SK-N-SH treated with all-trans-retinoic acid at 6 μM for 48 hours (cell line): ENCODE data around the gene PIK3CA.
A peak's percentile ranks its signal among the peaks of the same experiment; 100 is the strongest.

Experiments used
- ATAC-seq: fragments of 200-7000 bp; cut with Tn5 transposase; 3 replicates; pipeline ENCODE4 v1.9.1; 2020; ENCODE audit warnings: mild to moderate bottlenecking, moderate library complexity
- ARNTL ChIP-seq: fragments of 450-650 bp; formaldehyde crosslinking; IDR thresholded peaks from 2 replicates; pipeline ENCODE4 v1.5.0; 2020; ENCODE audit warnings: low read depth, mild to moderate bottlenecking, moderate library complexity, borderline replicate concordance
- BACH2 ChIP-seq: fragments of 250-450 bp; sonication (Bioruptor Pico); IDR thresholded peaks from 2 replicates; pipeline ENCODE4 v1.9.0; 2021; ENCODE audit warnings: mild to moderate bottlenecking, borderline replicate concordance
- CREB5 ChIP-seq: fragments of 250-450 bp; sonication (Bioruptor Pico); IDR thresholded peaks from 2 replicates; pipeline ENCODE4 v1.5.1; 2020; ENCODE audit warnings: low read depth, mild to moderate bottlenecking, moderate library complexity
- CSRNP3 ChIP-seq: fragments of 250-450 bp; sonication (Bioruptor Pico); IDR thresholded peaks from 2 replicates; pipeline ENCODE4 v1.5.1; 2021; ENCODE audit warnings: mild to moderate bottlenecking, moderate library complexity
- ESRRG ChIP-seq: fragments of 250-450 bp; sonication (Bioruptor Pico); IDR thresholded peaks from 2 replicates; pipeline ENCODE4 v1.6.1; 2021; ENCODE audit warnings: mild to moderate bottlenecking
- GLIS3 ChIP-seq: fragments of 250-450 bp; sonication (Bioruptor Pico); IDR thresholded peaks from 2 replicates; pipeline ENCODE4 v1.5.0; 2020; ENCODE audit warnings: mild to moderate bottlenecking, moderate library complexity
- ISL1 ChIP-seq: fragments of 250-450 bp; sonication (Bioruptor Pico); IDR thresholded peaks from 2 replicates; pipeline ENCODE4 v2.1.2; 2022; ENCODE audit warnings: mild to moderate bottlenecking, moderate library complexity
- OSR1 ChIP-seq: fragments of 250-450 bp; sonication (Bioruptor Pico); IDR thresholded peaks from 2 replicates; pipeline ENCODE4 v1.8.0; 2022; ENCODE audit warnings: moderate library complexity, mild to moderate bottlenecking, inconsistent platforms
- PATZ1 ChIP-seq: fragments of 250-450 bp; sonication (Bioruptor Pico); IDR thresholded peaks from 2 replicates; pipeline ENCODE4 v1.8.0; 2020; ENCODE audit warnings: mild to moderate bottlenecking, moderate library complexity, borderline replicate concordance
- POU6F1 ChIP-seq: fragments of 250-450 bp; sonication (Bioruptor Pico); IDR thresholded peaks from 2 replicates; pipeline ENCODE4 v1.8.0; 2021; ENCODE audit warnings: low read depth, mild to moderate bottlenecking, moderate library complexity, borderline replicate concordance
- PPARA ChIP-seq: fragments of 250-450 bp; sonication (Bioruptor Pico); IDR thresholded peaks from 2 replicates; pipeline ENCODE4 v1.5.0; 2020; ENCODE audit warnings: mild to moderate bottlenecking, borderline replicate concordance
- RARB ChIP-seq: fragments of 250-450 bp; sonication (Bioruptor Pico); IDR thresholded peaks from 2 replicates; pipeline ENCODE4 v1.8.0; 2021; ENCODE audit warnings: mild to moderate bottlenecking, moderate library complexity
- SNAI2 ChIP-seq: fragments of 250-450 bp; sonication (Bioruptor Pico); IDR thresholded peaks from 2 replicates; pipeline ENCODE4 v1.5.0; 2020; ENCODE audit warnings: mild to moderate bottlenecking, moderate library complexity
- TCF4 ChIP-seq: fragments of 250-450 bp; sonication (Bioruptor Pico); IDR thresholded peaks from 2 replicates; pipeline ENCODE4 v1.8.0; 2021; ENCODE audit warnings: mild to moderate bottlenecking, moderate library complexity, borderline replicate concordance
- TOX ChIP-seq: fragments of 250-450 bp; sonication (Bioruptor Pico); IDR thresholded peaks from 2 replicates; pipeline ENCODE4 v1.8.0; 2021; ENCODE audit warnings: mild to moderate bottlenecking, moderate library complexity, borderline replicate concordance
- TSHZ2 ChIP-seq: fragments of 250-450 bp; sonication (Bioruptor Pico); IDR thresholded peaks from 2 replicates; pipeline ENCODE4 v1.5.0; 2020; ENCODE audit warnings: mild to moderate bottlenecking, moderate library complexity
- ZFP3 ChIP-seq: fragments of 250-450 bp; sonication (Bioruptor Pico); IDR thresholded peaks from 2 replicates; pipeline ENCODE4 v1.5.0; 2020; ENCODE audit warnings: mild to moderate bottlenecking, moderate library complexity
- ZFP30 ChIP-seq: fragments of 450-650 bp; formaldehyde crosslinking; IDR thresholded peaks from 2 replicates; pipeline ENCODE4 v1.5.0; 2022; ENCODE audit warnings: mild to moderate bottlenecking, moderate library complexity
- ZNF565 ChIP-seq: fragments of 450-650 bp; formaldehyde crosslinking; conservative IDR thresholded peaks from 2 replicates; pipeline ENCODE4 v1.5.0; 2020; ENCODE audit warnings: low read depth, mild to moderate bottlenecking, moderate library complexity

The PIK3CA gene

GRCh38 chr3:179181021-179181472 lies 32.9 kb downstream of the PIK3CA start:
- TF ChIP-seq ISL1 (CRISPR knock-in tag) (peak; percentile 55; the same call in 1 of the 2 replicates), TSHZ2 (no peak), ESRRG (no peak)
- TF ChIP-seq, all 23 proteins: peak for 1
- ATAC-seq, result peak; percentile 73; the same call in 2 of the 3 replicates

GRCh38 chr3:179181993-179182551 lies 33.9 kb downstream of the PIK3CA start:
- TF ChIP-seq ISL1 (CRISPR knock-in tag) (peak; percentile 63), CSRNP3 (no peak)
- peak; percentile 65 for ATAC-seq

GRCh38 chr3:179182902-179183301 lies 34.7 kb downstream of the PIK3CA start:
- TF ChIP-seq TCF4 (no peak), ISL1 (CRISPR knock-in tag) (no peak), OSR1 (CRISPR knock-in tag) (no peak), PATZ1 (CRISPR knock-in tag) (no peak), TOX (CRISPR knock-in tag) (no peak), CREB5 (CRISPR knock-in tag) (no peak), ARNTL (CRISPR knock-in tag) (no peak), PPARA (CRISPR knock-in tag) (no peak), ZFP30 (CRISPR knock-in tag) (no peak), RARB (CRISPR knock-in tag) (no peak), GLIS3 (no peak), POU6F1 (CRISPR knock-in tag) (no peak), SNAI2 (CRISPR knock-in tag) (no peak), BACH2 (CRISPR knock-in tag) (no peak), ZNF565 (CRISPR knock-in tag) (no peak), ZFP3 (CRISPR knock-in tag) (no peak), TSHZ2 (no peak)
- TF ChIP-seq, all 23 proteins: peak for 0
- no peak for ATAC-seq
